HepG2 (cell line): Measurements from ENCODE around the gene PDGFRA. TPM values are rescaled to one million over a fixed set of nuclear protein-coding genes. Genes with fewer than 3 reads are reported as not detected.

Experiments
- ATAC-seq: fragments of 200-7000 bp; cut with Tn5 transposase; 3 replicates; pipeline ENCODE4 v1.9.1; 2020; ENCODE audit warnings: mild to moderate bottlenecking, moderate library complexity
- BruUV-seq: library from RNA; stranded (reverse); fragments of 400-500 nt; replicated peaks from 2 replicates; lab custom pipeline; 2021; lab: Mats Ljungman, UMichigan
- CTCF ChIA-PET: fragments of 300-600 bp; formaldehyde crosslinking; extraction: SDS; loops from one replicate; lab custom pipeline; 2021; ENCODE audit warnings: low total read pairs, inconsistent platforms, low intra/inter-chr PET ratio; lab: Yijun Ruan, JAX
- POLR2A ChIA-PET: fragments of 350-600 bp; sonication (Branson Sonifier 250); formaldehyde crosslinking; loops from one replicate; lab custom pipeline; 2020; ENCODE audit warnings: antibody characterized with exemption, inconsistent platforms; lab: Yijun Ruan, JAX
- DNase-seq: peaks from one replicate; pipeline ENCODE4 v3.0.0-alpha.2; 2015; ENCODE audit warnings: low spot score
- FAIRE-seq: peaks from 3 replicates; lab custom pipeline; 2011; peaks lifted over from hg19 to GRCh38; lab: Jason Lieb, UNC
- H2AFZ ChIP-seq: one replicate; pipeline ENCODE4 v1.6.1; 2011; ENCODE audit warnings: low read length, inconsistent platforms
- H3K27ac ChIP-seq: fragments of 300-600 bp; 3 replicates; pipeline ENCODE4 v1.8.0; 2011; ENCODE audit warnings: mixed run types, mild to moderate bottlenecking, mixed read lengths, low read length, inconsistent platforms; ENCODE audit not compliant: insufficient read depth; ENCODE audit errors: extremely low read length
- H3K27me3 ChIP-seq, 2 experiments: fragments of 200-600 bp in 1 of 2; 2 replicates in 1 of 2; 3 replicates in 1 of 2; pipeline versions ENCODE4 v1.6.0 to v1.8.0; 2011; ENCODE audit warnings: low read length in 2 of 2, mild to moderate bottlenecking in 2 of 2, moderate library complexity in 2 of 2, inconsistent platforms in 1 of 2; ENCODE audit not compliant: insufficient read depth in 2 of 2, control insufficient read depth in 1 of 2
- H3K36me3 ChIP-seq, 2 experiments: fragments of 200-600 bp in 1 of 2; replicated peaks in 1 of 2; 2 replicates in 1 of 2; 3 replicates in 1 of 2; pipeline versions ENCODE4 v1.5.1 to v1.8.0; 2011; ENCODE audit warnings: low read length in 2 of 2, inconsistent platforms in 1 of 2; ENCODE audit not compliant: insufficient read depth in 2 of 2, control insufficient read depth in 1 of 2
- H3K4me1 ChIP-seq: 2 replicates; pipeline ENCODE4 v1.5.1; 2012; ENCODE audit warnings: low read length, inconsistent platforms; ENCODE audit not compliant: insufficient read depth
- H3K4me2 ChIP-seq: 2 replicates; pipeline ENCODE4 v1.6.0; 2011; ENCODE audit warnings: low read depth, low read length, inconsistent platforms
- H3K4me3 ChIP-seq, 3 experiments: fragments of 200-600 bp in 1 of 3; sonication (generic), shearing (Covaris generic) in 1 of 3; replicated peaks in 1 of 3; 2 replicates each; pipeline ENCODE4 v1.5.1; 2011 to 2016; ENCODE audit warnings: low read length in 3 of 3, inconsistent platforms in 2 of 3, low read depth in 2 of 3, mild to moderate bottlenecking in 2 of 3, control low read depth in 1 of 3, mixed read lengths in 1 of 3; ENCODE audit not compliant: insufficient read depth in 1 of 3
- H3K79me2 ChIP-seq: one replicate; pipeline ENCODE4 v1.6.1; 2011; ENCODE audit warnings: low read length, inconsistent platforms; ENCODE audit not compliant: insufficient read depth
- H3K9ac ChIP-seq: 2 replicates; pipeline ENCODE4 v1.6.0; 2011; ENCODE audit warnings: mild to moderate bottlenecking, low read depth, low read length, inconsistent platforms; ENCODE audit not compliant: insufficient read depth
- H3K9me3 ChIP-seq: 2 replicates; pipeline ENCODE4 v1.5.1; 2012; ENCODE audit warnings: mild to moderate bottlenecking, low read length
- H4K20me1 ChIP-seq: 2 replicates; pipeline ENCODE4 v1.6.0; 2011; ENCODE audit warnings: inconsistent platforms, mild to moderate bottlenecking, low read length, moderate library complexity; ENCODE audit not compliant: insufficient read depth
- CEBPB ChIP-seq: IDR thresholded peaks from 2 replicates; pipeline ENCODE4 v1.6.1; 2011; ENCODE audit warnings: low read depth, low read length, improper control_type of control experiment, borderline replicate concordance
- FOSL2 ChIP-seq: sonication (generic); formaldehyde crosslinking; IDR thresholded peaks from 2 replicates; pipeline ENCODE4 v1.4.0; 2020; ENCODE audit warnings: missing genetic modification reagents
- GLI4 ChIP-seq: sonication (generic); formaldehyde crosslinking; IDR thresholded peaks from 2 replicates; pipeline ENCODE4 v1.5.1; 2020; ENCODE audit warnings: missing genetic modification reagents, mild to moderate bottlenecking, moderate library complexity, borderline replicate concordance
- HNRNPL ChIP-seq: fragments of 200-400 bp; formaldehyde crosslinking; IDR thresholded peaks from 2 replicates; pipeline ENCODE4 v1.6.1; 2017; ENCODE audit warnings: mild to moderate bottlenecking, low read depth, low read length
- HNRNPLL ChIP-seq: fragments of 200-400 bp; formaldehyde crosslinking; IDR thresholded peaks from 2 replicates; pipeline ENCODE4 v1.6.1; 2017; ENCODE audit warnings: mild to moderate bottlenecking, low read depth, low read length; ENCODE audit not compliant: poor library complexity, severe bottlenecking
- IRF2 ChIP-seq: IDR thresholded peaks from 2 replicates; pipeline ENCODE4 v1.6.1; 2018; ENCODE audit warnings: missing genetic modification reagents, missing compliant biosample characterization
- KLF16 ChIP-seq, 2 experiments: sonication (generic) in 1 of 2; formaldehyde crosslinking in 1 of 2; IDR thresholded peaks; 2 replicates each; pipeline versions ENCODE4 v1.6.1 to v1.8.0; 2016 to 2023; ENCODE audit warnings: missing genetic modification reagents in 2 of 2, missing compliant biosample characterization in 1 of 2
- MAFF ChIP-seq: IDR thresholded peaks from 2 replicates; pipeline ENCODE4 v1.6.1; 2011; ENCODE audit warnings: low read depth, low read length, improper control_type of control experiment
- THAP11 ChIP-seq: IDR thresholded peaks from 2 replicates; pipeline ENCODE4 v1.6.1; 2016; ENCODE audit warnings: missing biosample characterization, missing genetic modification reagents
- ZKSCAN1 ChIP-seq: fragments of 150-350 bp; IDR thresholded peaks from 2 replicates; pipeline ENCODE4 v1.6.1; 2014; ENCODE audit warnings: low read length
- ZNF550 ChIP-seq: sonication (generic); formaldehyde crosslinking; IDR thresholded peaks from 2 replicates; pipeline ENCODE4 v1.4.0; 2020; ENCODE audit warnings: mild to moderate bottlenecking, missing genetic modification reagents, borderline replicate concordance
- ZNF558 ChIP-seq: sonication (generic); formaldehyde crosslinking; IDR thresholded peaks from 2 replicates; pipeline ENCODE4 v1.9.0; 2022; ENCODE audit warnings: mild to moderate bottlenecking, missing genetic modification reagents, borderline replicate concordance
- ZNF577 ChIP-seq: sonication (generic); formaldehyde crosslinking; IDR thresholded peaks from 2 replicates; pipeline ENCODE4 v1.4.0; 2020; ENCODE audit warnings: mild to moderate bottlenecking, low read depth, missing genetic modification reagents, borderline replicate concordance
- ZNF644 ChIP-seq: IDR thresholded peaks from 2 replicates; pipeline ENCODE4 v1.6.1; 2016; ENCODE audit warnings: low read depth
- ZSCAN31 ChIP-seq: sonication (generic); formaldehyde crosslinking; IDR thresholded peaks from 2 replicates; pipeline ENCODE4 v1.5.0; 2020; ENCODE audit warnings: low read depth, mild to moderate bottlenecking, missing genetic modification reagents
- WGBS: methylation state at CpG from one replicate; pipeline ENCODE4 v1.1.6; 2017; ENCODE audit warnings: low lambda C conversion rate; 5-methylcytosine and 5-hydroxymethylcytosine counted together
- in situ Hi-C: cut with HindIII; loops from 2 replicates; pipeline ENCODE4 v1.10.0; 2017; ENCODE audit warnings: low pct_unique_long_range_greater_than_20kb; ENCODE audit not compliant: extremely low pct_ligation_motif_present
- intact Hi-C: fragments of 100-400 bp; cut with micrococcal nuclease; formaldehyde crosslinking; loops from one replicate; pipeline ENCODE4 v1.10.0; 2022; ENCODE audit not compliant: unreplicated experiment
- polyA plus RNA-seq, 8 experiments: library from polyadenylated mRNA; depleted of rRNA in 3 of 8; stranded (reverse) in 7 of 8; unstranded in 1 of 8; fragments of >200 nt; fragmentation: Illumina TruSeq in 4 of 8; extraction: Trizol in 4 of 8; gene quantifications; 2 replicates each; pipeline versions ENCODE4 v1.2.1 to v1.2.3, GENCODE V29; 2011 to 2016; ENCODE audit warnings: low read depth in 4 of 8, missing spikeins in 1 of 8, mixed read lengths in 1 of 8; ENCODE audit not compliant: insufficient read depth in 1 of 8
- total RNA-seq, 5 experiments: library from RNA; depleted of rRNA; stranded (reverse); fragments of >200 nt; fragmentation: Illumina TruSeq; extraction: Trizol; gene quantifications; 2 replicates each; pipeline ENCODE4 v1.2.3, GENCODE V29; 2016; ENCODE audit warnings: low read depth in 1 of 5
- TF ChIP-seq, protein P1 (sequence below): sonication (generic); formaldehyde crosslinking; IDR thresholded peaks from 2 replicates; pipeline ENCODE4 v1.8.0; 2022; ENCODE audit warnings: missing genetic modification reagents, low read depth, mild to moderate bottlenecking, borderline replicate concordance
- TF ChIP-seq, protein P2 (sequence below): IDR thresholded peaks from 2 replicates; pipeline ENCODE4 v1.6.1; 2016; ENCODE audit warnings: low read depth

PDGFRA gene
- total and polyA plus RNA-seq, 2 of the 13 experiments (the other 11 are each of a cell fraction or from before 2014, with no cell fraction given) = 0.04 TPM; not detected in 1

DNA sequence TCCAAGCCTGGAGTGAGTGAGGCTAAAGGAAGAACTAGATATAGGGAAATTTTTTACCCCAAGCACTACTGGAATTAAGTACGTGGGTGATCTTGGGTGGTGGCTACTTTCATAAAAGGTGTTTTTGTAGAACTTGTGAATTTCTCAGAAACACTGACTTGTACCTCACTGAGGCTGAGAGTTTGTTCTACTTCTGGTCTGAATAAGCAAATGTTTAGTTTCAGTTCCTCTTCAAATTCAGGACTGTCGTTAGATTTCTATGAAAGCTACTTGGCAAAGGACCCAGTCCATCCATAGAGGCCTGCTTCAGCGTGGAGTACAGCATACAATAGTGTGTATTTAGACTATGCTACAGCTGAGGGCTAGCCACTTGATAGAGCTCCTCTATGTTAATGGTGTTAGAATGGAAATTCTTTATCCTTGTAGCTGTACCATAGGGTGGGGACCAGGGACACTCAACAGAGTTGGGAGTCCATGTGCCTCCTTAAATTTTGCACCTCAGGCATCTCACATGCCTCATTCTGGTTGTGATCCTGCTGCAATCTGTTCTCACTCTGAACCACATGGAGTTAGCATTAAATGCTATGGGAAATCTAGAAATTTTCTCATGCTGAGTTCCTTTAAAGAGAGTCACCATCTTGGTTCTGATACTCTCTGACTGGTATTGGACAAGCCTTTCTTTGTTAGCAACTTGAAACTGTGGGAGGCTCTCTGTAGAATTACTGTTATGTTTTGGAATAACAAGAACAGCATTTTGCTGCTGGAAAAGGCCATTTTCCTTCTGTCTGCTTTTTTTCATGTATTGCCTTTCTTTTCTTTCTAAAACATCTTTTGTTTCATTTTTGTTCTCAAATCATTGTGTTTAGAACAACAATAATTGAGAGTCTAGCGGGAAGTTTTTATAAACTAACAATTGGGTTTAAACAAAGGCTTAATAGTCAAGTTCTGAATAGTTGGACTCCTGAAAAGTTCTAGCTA, 86.8 kb downstream of the PDGFRA start:
- no peaks in the 10 kb centered on the region for H3K4me1 ChIP-seq
- DNase-seq = no peak
- no peak overlapping the region for H3K27ac ChIP-seq
- TF ChIP-seq ZKSCAN1 (no peak), FOSL2 (CRISPR knock-in tag) (no peak), ZNF644 (no peak)
- TF ChIP-seq, all 625 proteins: peak for 0
- Histone ChIP-seq H3K27me3 (peaks cover 2 to 4% of the 10 kb centered on the region in 2 experiments; a peak in 1 of 5 replicates), H3K9ac (no peak overlapping the region), H2AFZ (no peak overlapping the region), H3K9me3 (no peaks in the 10 kb centered on the region), H4K20me1 (no peaks in the 10 kb centered on the region), H3K79me2 (no peaks in the 10 kb centered on the region), H3K4me2 (no peak overlapping the region), H3K36me3 (no peaks in the 10 kb centered on the region), H3K4me3 (no peak overlapping the region)
- ATAC-seq (no peak), FAIRE-seq (no peak)
- ChIA-PET POLR2A (no interaction called here), CTCF (no interaction called here)
- intact Hi-C loops (no loop called here), in situ Hi-C loops (loop anchor here (25.0 kb wide), 1 partner anchor 646 kb away; no protein-coding TSS in a partner anchor)
- no TSS peak for BruUV-seq
- 4% methylated on average over 4 of the region's 4 CpGs for WGBS

DNA sequence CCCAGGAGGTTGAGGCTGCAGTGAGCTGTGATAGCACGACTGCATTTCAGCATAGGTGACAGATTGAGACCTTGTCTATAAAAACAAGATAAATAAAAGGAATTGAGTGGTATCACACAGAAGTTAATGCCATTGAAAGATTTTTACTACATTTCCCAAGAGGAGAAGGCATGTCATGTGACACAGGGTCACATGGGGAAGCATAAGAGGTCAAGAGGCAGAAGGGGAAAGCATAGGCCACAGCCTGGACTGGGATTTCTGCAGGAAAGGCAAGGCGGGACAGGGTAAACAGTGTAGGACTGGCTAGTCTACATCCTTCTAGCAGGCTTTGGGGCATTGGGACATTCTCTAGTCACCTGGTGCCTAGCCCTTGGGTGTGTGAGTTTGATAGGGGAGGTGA, 88.6 kb downstream of the PDGFRA start:
- ATAC-seq = no peak
- Histone ChIP-seq H3K27ac (no peak overlapping the region), H3K4me2 (no peak overlapping the region), H3K36me3 (no peaks in the 10 kb centered on the region), H3K9me3 (no peaks in the 10 kb centered on the region), H3K27me3 (peaks cover 2 to 4% of the 10 kb centered on the region in 2 experiments; a peak in 1 of 5 replicates), H3K4me1 (no peaks in the 10 kb centered on the region), H2AFZ (no peak overlapping the region), H3K79me2 (no peaks in the 10 kb centered on the region), H3K9ac (no peak overlapping the region), H3K4me3 (no peak overlapping the region), H4K20me1 (no peaks in the 10 kb centered on the region)
- intact Hi-C loops = no loop called here
- no peak for DNase-seq
- in situ Hi-C loops = loop anchor here (25.0 kb wide), 1 partner anchor 645 kb away; no protein-coding TSS in a partner anchor
- no peak for FAIRE-seq
- POLR2A ChIA-PET = no interaction called here
- CTCF ChIA-PET = no interaction called here
- WGBS = 22% methylated on average over 2 of the region's 2 CpGs
- no TSS peak for BruUV-seq
- TF ChIP-seq, protein P1, sequence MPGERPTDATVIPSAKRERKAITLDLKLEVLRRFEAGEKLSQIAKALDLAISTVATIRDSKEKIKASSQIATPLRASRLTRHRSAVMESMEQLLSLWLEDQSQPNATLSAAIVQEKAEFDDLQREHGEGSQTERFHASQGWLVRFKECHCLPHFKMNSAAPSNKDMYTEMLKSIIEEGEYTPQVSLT (CRISPR knock-in tag) = no peak
- TF ChIP-seq KLF16 (CRISPR knock-in tag; IDR thresholded peaks at IDR 0.05) (no peak), ZNF577 (CRISPR knock-in tag) (no peak), THAP11 (CRISPR knock-in tag) (no peak), IRF2 (no peak), ZNF558 (CRISPR knock-in tag) (no peak), HNRNPLL (no peak), GLI4 (CRISPR knock-in tag) (no peak), HNRNPL (no peak), CEBPB (no peak), ZSCAN31 (CRISPR knock-in tag) (no peak), ZNF550 (CRISPR knock-in tag) (no peak), MAFF (no peak)
- TF ChIP-seq, protein P2, sequence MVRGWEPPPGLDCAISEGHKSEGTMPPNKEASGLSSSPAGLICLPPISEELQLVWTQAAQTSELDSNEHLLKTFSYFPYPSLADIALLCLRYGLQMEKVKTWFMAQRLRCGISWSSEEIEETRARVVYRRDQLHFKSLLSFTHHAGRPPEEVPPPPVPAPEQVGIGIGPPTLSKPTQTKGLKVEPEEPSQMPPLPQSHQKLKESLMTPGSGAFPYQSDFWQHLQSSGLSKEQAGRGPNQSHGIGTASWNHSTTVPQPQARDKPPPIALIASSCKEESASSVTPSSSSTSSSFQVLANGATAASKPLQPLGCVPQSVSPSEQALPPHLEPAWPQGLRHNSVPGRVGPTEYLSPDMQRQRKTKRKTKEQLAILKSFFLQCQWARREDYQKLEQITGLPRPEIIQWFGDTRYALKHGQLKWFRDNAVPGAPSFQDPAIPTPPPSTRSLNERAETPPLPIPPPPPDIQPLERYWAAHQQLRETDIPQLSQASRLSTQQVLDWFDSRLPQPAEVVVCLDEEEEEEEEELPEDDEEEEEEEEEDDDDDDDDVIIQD (CRISPR knock-in tag) = no peak
